ENCODE data around the gene GVQW3.

GRCh38 chr11:76376746-76377558, 4.2 kb upstream of the GVQW3 start:
- no peak for TF ChIP-seq CTCF (optimal IDR thresholded peaks at IDR 0.05 in 1 of 3, IDR thresholded peaks at IDR 0.05 in 1 of 3, conservative IDR thresholded peaks at IDR 0.05 in 1 of 3; ENCODE audit: extremely low read depth in 1 of 3, insufficient read depth in 2 of 3, low read length in 3 of 3)
- no peak for TF ChIP-seq EZH2 (IDR thresholded peaks at IDR 0.05; ENCODE audit: low read length)
